Neural progenitor cell (in vitro differentiated cells): ENCODE measurements around the gene ADGRD1.

Experiments
- EZH2 ChIP-seq: fragments of 200-600 bp; sonication (generic); IDR thresholded peaks from 2 replicates; pipeline ENCODE4 v1.6.1; 2017; ENCODE audit warnings: antibody characterized with exemption, mild to moderate bottlenecking, moderate library complexity
- EZH2phosphoT487 ChIP-seq: fragments of 200-600 bp; sonication (generic); IDR thresholded peaks from 2 replicates; pipeline ENCODE4 v1.6.1; 2017; ENCODE audit warnings: antibody characterized with exemption
- TF ChIP-seq, protein P1 (sequence below): fragments of 200-600 bp; sonication (generic); IDR thresholded peaks from 2 replicates; pipeline ENCODE4 v1.5.1; 2017; ENCODE audit warnings: antibody characterized with exemption, mild to moderate bottlenecking

DNA sequence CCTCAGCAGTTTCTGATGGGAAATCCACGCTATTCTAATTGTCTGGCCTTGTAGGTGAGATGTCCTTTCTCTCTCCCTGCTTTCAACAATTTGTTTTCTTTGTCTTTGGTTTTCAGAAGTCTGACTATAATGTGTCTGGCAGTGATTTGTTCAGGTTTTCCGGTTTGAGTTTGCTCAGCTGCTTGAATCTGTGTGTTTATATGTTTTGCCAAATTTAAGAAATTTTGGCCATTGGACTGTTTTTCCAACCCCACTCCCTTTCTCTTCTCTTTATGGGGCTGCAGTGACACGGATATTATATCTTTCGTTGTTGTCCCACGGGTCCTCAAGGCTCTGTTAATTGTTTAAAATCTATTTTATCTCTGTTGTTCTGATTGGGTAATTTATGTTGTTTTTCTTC, 105.0 kb downstream of the ADGRD1 start:
- TF ChIP-seq, protein P1, sequence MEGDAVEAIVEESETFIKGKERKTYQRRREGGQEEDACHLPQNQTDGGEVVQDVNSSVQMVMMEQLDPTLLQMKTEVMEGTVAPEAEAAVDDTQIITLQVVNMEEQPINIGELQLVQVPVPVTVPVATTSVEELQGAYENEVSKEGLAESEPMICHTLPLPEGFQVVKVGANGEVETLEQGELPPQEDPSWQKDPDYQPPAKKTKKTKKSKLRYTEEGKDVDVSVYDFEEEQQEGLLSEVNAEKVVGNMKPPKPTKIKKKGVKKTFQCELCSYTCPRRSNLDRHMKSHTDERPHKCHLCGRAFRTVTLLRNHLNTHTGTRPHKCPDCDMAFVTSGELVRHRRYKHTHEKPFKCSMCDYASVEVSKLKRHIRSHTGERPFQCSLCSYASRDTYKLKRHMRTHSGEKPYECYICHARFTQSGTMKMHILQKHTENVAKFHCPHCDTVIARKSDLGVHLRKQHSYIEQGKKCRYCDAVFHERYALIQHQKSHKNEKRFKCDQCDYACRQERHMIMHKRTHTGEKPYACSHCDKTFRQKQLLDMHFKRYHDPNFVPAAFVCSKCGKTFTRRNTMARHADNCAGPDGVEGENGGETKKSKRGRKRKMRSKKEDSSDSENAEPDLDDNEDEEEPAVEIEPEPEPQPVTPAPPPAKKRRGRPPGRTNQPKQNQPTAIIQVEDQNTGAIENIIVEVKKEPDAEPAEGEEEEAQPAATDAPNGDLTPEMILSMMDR = no peak
- TF ChIP-seq EZH2 = no peak
- no peak for TF ChIP-seq EZH2phosphoT487
